Measurements from ENCODE around the gene VPS13A.

- TF ChIP-seq POLR2AphosphoS2 (IDR thresholded peaks at IDR 0.05; ENCODE audit: low read depth, low read length) = no peak
- no peak; the same call in 1 of the 2 replicates for TF ChIP-seq MAX (IDR thresholded peaks at IDR 0.05)
- 0 out of 2 replicates have a peak, but pooled peaks have one; percentile 20 for TF ChIP-seq RAD21 (CRISPR knock-in tag; IDR thresholded peaks at IDR 0.05)
- peak; percentile 57 for TF ChIP-seq POLR2AphosphoS5 (IDR thresholded peaks at IDR 0.05; ENCODE audit: low read depth, low read length)
- TF ChIP-seq ZNF710 (CRISPR knock-in tag; IDR thresholded peaks at IDR 0.05; ENCODE audit: borderline replicate concordance) = no peak
- TF ChIP-seq HNF4G (IDR thresholded peaks at IDR 0.05; ENCODE audit: borderline replicate concordance, low read depth, low read length) = no peak
- TF ChIP-seq HNF4G (CRISPR knock-in tag; IDR thresholded peaks at IDR 0.05; ENCODE audit: borderline replicate concordance, low read depth) = no peak
Measured at GRCh38 chr9:77177143-77177893, at the start of gene VPS13A.

Measured in HepG2 (cell line).